IMR-90 (cell line): Measurements from ENCODE around the gene PRORP. TPM values are rescaled to one million over a fixed set of nuclear protein-coding genes. Genes with fewer than 3 reads are reported as not detected.

ENCODE experiments used
- ATAC-seq: fragments of 200-7000 bp; cut with Tn5 transposase; 2 replicates; pipeline ENCODE4 v1.9.1; 2020; ENCODE audit warnings: low read depth, mild to moderate bottlenecking, moderate library complexity
- BruUV-seq: library from RNA; stranded (reverse); fragments of 400-500 nt; replicated peaks from 2 replicates; lab custom pipeline; 2021; lab: Mats Ljungman, UMichigan
- CTCF ChIA-PET: fragments of 300-600 bp; formaldehyde crosslinking; extraction: SDS; loops from one replicate; lab custom pipeline; 2021; ENCODE audit warnings: antibody characterized with exemption; lab: Yijun Ruan, JAX
- POLR2A ChIA-PET: fragments of 300-600 bp; sonication (Branson Sonifier 250); formaldehyde crosslinking; loops from one replicate; lab custom pipeline; 2022; ENCODE audit warnings: antibody characterized with exemption; ENCODE audit not compliant: unreplicated experiment; lab: Charles Lee
- DNase-seq: peaks from one replicate; pipeline ENCODE4 v3.0.0; 2013
- H2AFZ ChIP-seq: replicated peaks from 2 replicates; pipeline ENCODE3; 2013; ENCODE audit warnings: low read length, mild to moderate bottlenecking; ENCODE audit not compliant: poor library complexity
- H2AK5ac ChIP-seq: 2 replicates; pipeline ENCODE4 v1.6.1; 2013; ENCODE audit warnings: low read depth, low read length, inconsistent platforms
- H2AK9ac ChIP-seq: replicated peaks from 2 replicates; pipeline ENCODE3; 2013; ENCODE audit warnings: mild to moderate bottlenecking, low read depth, low read length, moderate library complexity; ENCODE audit not compliant: poor library complexity
- H2BK120ac ChIP-seq: 2 replicates; pipeline ENCODE4 v1.6.1; 2013; ENCODE audit warnings: low read depth, low read length, inconsistent platforms
- H2BK15ac ChIP-seq: 3 replicates; pipeline ENCODE4 v1.6.1; 2013; ENCODE audit warnings: low read depth, low read length, inconsistent platforms
- H2BK20ac ChIP-seq: 2 replicates; pipeline ENCODE4 v1.6.1; 2013; ENCODE audit warnings: low read depth, mild to moderate bottlenecking, inconsistent platforms, low read length, moderate library complexity
- H2BK5ac ChIP-seq: 2 replicates; pipeline ENCODE4 v1.6.1; 2013; ENCODE audit warnings: mild to moderate bottlenecking, low read depth, low read length, inconsistent platforms; ENCODE audit not compliant: poor library complexity, severe bottlenecking
- H3K14ac ChIP-seq: replicated peaks from 2 replicates; pipeline ENCODE4 v1.6.1; 2013; ENCODE audit warnings: low read depth, low read length, inconsistent platforms
- H3K18ac ChIP-seq: 2 replicates; pipeline ENCODE4 v1.6.1; 2013; ENCODE audit warnings: low read depth, low read length, control low read depth
- H3K23ac ChIP-seq: 2 replicates; pipeline ENCODE4 v1.6.1; 2013; ENCODE audit warnings: low read depth, low read length, inconsistent platforms
- H3K27ac ChIP-seq: 2 replicates; pipeline ENCODE4 v1.5.1; 2013; ENCODE audit warnings: mild to moderate bottlenecking, control low read depth, low read length; ENCODE audit not compliant: insufficient read depth
- H3K27me3 ChIP-seq: 2 replicates; pipeline ENCODE4 v1.6.1; 2013; ENCODE audit warnings: low read length; ENCODE audit not compliant: control insufficient read depth, insufficient read depth
- H3K36me3 ChIP-seq: 2 replicates; pipeline ENCODE4 v1.6.1; 2013; ENCODE audit warnings: low read length, mixed read lengths; ENCODE audit not compliant: control insufficient read depth, insufficient read depth
- H3K4ac ChIP-seq: 2 replicates; pipeline ENCODE4 v1.6.1; 2013; ENCODE audit warnings: low read depth, low read length, inconsistent platforms
- H3K4me1 ChIP-seq: 2 replicates; pipeline ENCODE4 v1.6.1; 2013; ENCODE audit warnings: low read length, mixed read lengths; ENCODE audit not compliant: control insufficient read depth, insufficient read depth
- H3K4me2 ChIP-seq: 2 replicates; pipeline ENCODE4 v1.6.1; 2013; ENCODE audit warnings: low read depth, mild to moderate bottlenecking, control low read depth, low read length, moderate library complexity
- H3K4me3 ChIP-seq: 2 replicates; pipeline ENCODE4 v1.5.1; 2013; ENCODE audit warnings: low read depth, mild to moderate bottlenecking, control low read depth, low read length, moderate library complexity; ENCODE audit not compliant: insufficient read depth
- H3K56ac ChIP-seq: 2 replicates; pipeline ENCODE4 v1.6.1; 2013; ENCODE audit warnings: low read length, inconsistent platforms; ENCODE audit not compliant: insufficient read depth; ENCODE audit errors: extremely low read depth
- H3K79me1 ChIP-seq, 2 experiments: 2 replicates each; pipeline ENCODE4 v1.6.1; 2013; ENCODE audit warnings: low read length in 2 of 2, inconsistent platforms in 1 of 2, low read depth in 1 of 2
- H3K9ac ChIP-seq: 2 replicates; pipeline ENCODE4 v1.6.1; 2013; ENCODE audit warnings: low read depth, low read length, control low read depth
- H3K9me1 ChIP-seq: 2 replicates; pipeline ENCODE4 v1.6.1; 2013; ENCODE audit warnings: low read length, inconsistent platforms; ENCODE audit not compliant: insufficient read depth
- H3K9me3 ChIP-seq: 2 replicates; pipeline ENCODE4 v1.6.1; 2013; ENCODE audit warnings: low read length; ENCODE audit not compliant: control insufficient read depth, insufficient read depth
- H4K20me1 ChIP-seq: 2 replicates; pipeline ENCODE4 v1.6.1; 2013; ENCODE audit warnings: low read length, inconsistent platforms; ENCODE audit not compliant: insufficient read depth
- H4K5ac ChIP-seq: 2 replicates; pipeline ENCODE4 v1.6.1; 2013; ENCODE audit warnings: mild to moderate bottlenecking, low read depth, low read length, control low read depth
- H4K8ac ChIP-seq, 2 experiments: 2 replicates each; pipeline ENCODE4 v1.6.1; 2013; ENCODE audit warnings: low read depth in 2 of 2, low read length in 2 of 2, control low read depth in 1 of 2, inconsistent platforms in 1 of 2
- H4K91ac ChIP-seq: 2 replicates; pipeline ENCODE4 v1.6.1; 2013; ENCODE audit warnings: low read depth, low read length, inconsistent platforms; ENCODE audit not compliant: insufficient read depth
- BHLHE40 ChIP-seq: fragments of 150-350 bp; IDR thresholded peaks from 2 replicates; pipeline ENCODE4 v1.6.1; 2016; ENCODE audit warnings: mild to moderate bottlenecking, low read depth, low read length
- CEBPB ChIP-seq: IDR thresholded peaks from 2 replicates; pipeline ENCODE4 v1.6.1; 2012; ENCODE audit warnings: low read depth, low read length, improper control_type of control experiment
- CHD1 ChIP-seq: IDR thresholded peaks from 2 replicates; pipeline ENCODE4 v1.6.1; 2012; ENCODE audit warnings: low read depth, low read length, improper control_type of control experiment
- CTCF ChIP-seq: conservative IDR thresholded peaks from 2 replicates; pipeline ENCODE4 v1.5.1; 2012; ENCODE audit warnings: mild to moderate bottlenecking, low read depth, low read length, improper control_type of control experiment
- ELK1 ChIP-seq: fragments of 150-350 bp; IDR thresholded peaks from 2 replicates; pipeline ENCODE4 v1.6.1; 2016; ENCODE audit warnings: low read depth, mild to moderate bottlenecking, low read length, moderate library complexity, borderline replicate concordance
- FOS ChIP-seq: fragments of 150-350 bp; IDR thresholded peaks from 2 replicates; pipeline ENCODE4 v1.6.1; 2016; ENCODE audit warnings: low read depth, low read length
- MAFK ChIP-seq: IDR thresholded peaks from 2 replicates; pipeline ENCODE4 v1.6.1; 2012; ENCODE audit warnings: low read depth, low read length, improper control_type of control experiment
- NFE2L2 ChIP-seq: fragments of 150-350 bp; IDR thresholded peaks from 2 replicates; pipeline ENCODE4 v1.6.1; 2016; ENCODE audit warnings: low read depth, mild to moderate bottlenecking, low read length
- POLR2A ChIP-seq: IDR thresholded peaks from 2 replicates; pipeline ENCODE4 v1.6.1; 2012; ENCODE audit warnings: mild to moderate bottlenecking, low read depth, low read length
- RAD21 ChIP-seq: IDR thresholded peaks from 2 replicates; pipeline ENCODE4 v1.6.1; 2012; ENCODE audit warnings: low read length, improper control_type of control experiment
- RFX5 ChIP-seq: IDR thresholded peaks from 2 replicates; pipeline ENCODE4 v1.8.0; 2012; ENCODE audit warnings: low read depth, mild to moderate bottlenecking, low read length, moderate library complexity
- WGBS, 2 experiments: methylation state at CpG; one replicate each; pipeline versions ENCODE4 v1.1.5 to v1.1.7; 2013; ENCODE audit warnings: missing lambda C conversion rate in 2 of 2; ENCODE audit not compliant: insufficient read length in 1 of 2; ENCODE audit errors: extremely low coverage in 2 of 2; 5-methylcytosine and 5-hydroxymethylcytosine counted together
- dilution Hi-C: fragments of 300-500 bp; cut with HindIII; formaldehyde crosslinking; loops from one replicate; pipeline ENCODE4 v1.14.3; 2018; ENCODE audit warnings: low sequenced_read_pairs; ENCODE audit not compliant: unreplicated experiment
- in situ Hi-C: fragments of 300-500 bp; cut with MboI; formaldehyde crosslinking; loops from 3 replicates; pipeline ENCODE4 v1.14.3; 2019; ENCODE audit warnings: low sequenced_read_pairs, inconsistent platforms, mixed read lengths
- intact Hi-C: fragments of 100-400 bp; cut with micrococcal nuclease; formaldehyde crosslinking; loops from 2 replicates; pipeline ENCODE4 v1.10.0; 2022
- polyA plus RNA-seq, 3 experiments: library from polyadenylated mRNA; depleted of rRNA; stranded (reverse); fragments of >200 nt; gene quantifications; 2 replicates each; pipeline ENCODE4 v1.2.3, GENCODE V29; 2012; ENCODE audit warnings: low replicate concordance in 1 of 3
- total RNA-seq: library from RNA; depleted of rRNA; stranded (reverse); fragments of >200 nt; gene quantifications from 2 replicates; pipeline ENCODE4 v1.2.3, GENCODE V29; 2012

The PRORP gene
- total and polyA plus RNA-seq, 2 of the 4 experiments (the other 2 are of a cell fraction): 18.0 to 50.5 TPM

- H3K18ac ChIP-seq: no peak overlapping the region
- no peak overlapping the region for H2BK20ac ChIP-seq
- no peak overlapping the region for H2BK15ac ChIP-seq
- peaks cover 9% of the 10 kb centered on the region; the same call in 1 of the 2 replicates for H3K36me3 ChIP-seq
- H4K8ac ChIP-seq: no peak overlapping the region
- POLR2A ChIA-PET: no interaction called here
- H3K4ac ChIP-seq: no peak overlapping the region
- no peak overlapping the region for H3K4me3 ChIP-seq
- TF ChIP-seq MAFK: no peak
- TF ChIP-seq BHLHE40: no peak
- TF ChIP-seq CEBPB: no peak
- no peak for TF ChIP-seq POLR2A
- no peak for TF ChIP-seq RAD21
- no peak for TF ChIP-seq CTCF
- TF ChIP-seq FOS: no peak
- no peak for TF ChIP-seq CHD1
- no peak for TF ChIP-seq NFE2L2
- no peak for TF ChIP-seq RFX5
- no peak for TF ChIP-seq ELK1
- H3K14ac ChIP-seq: no peak overlapping the region
- H3K9me3 ChIP-seq: peaks cover 6% of the 10 kb centered on the region
- no peaks in the 10 kb centered on the region for H3K27me3 ChIP-seq
- CTCF ChIA-PET: interaction anchor here (0.8 to 1.2 kb wide), 2 partner anchors 9 to 80 kb away, joined by 4 read pairs; no protein-coding TSS in a partner anchor
- no peak overlapping the region for H2AK5ac ChIP-seq
- H3K27ac ChIP-seq: no peak overlapping the region
- no peaks in the 10 kb centered on the region for H4K20me1 ChIP-seq
- H4K5ac ChIP-seq: no peak overlapping the region
- H2BK5ac ChIP-seq: no peak overlapping the region
- no peak overlapping the region for H3K56ac ChIP-seq
- no peak overlapping the region for H2AK9ac ChIP-seq
- no peak overlapping the region for H3K23ac ChIP-seq
- no TSS peak for BruUV-seq
- DNase-seq (no peak), ATAC-seq (peak; percentile 14; the same call in 1 of the 2 replicates)
- H2BK120ac ChIP-seq: no peak overlapping the region
- dilution Hi-C loops (no loop called here), in situ Hi-C loops (loop anchor here (5.0 to 25.0 kb wide), 2 partner anchors 278 to 678 kb away; partner anchors contain the start of gene RALGAPA1), intact Hi-C loops (no loop called here)
- H3K4me1 ChIP-seq: no peaks in the 10 kb centered on the region
- no peak overlapping the region for H3K4me2 ChIP-seq
- no peak overlapping the region for H2AFZ ChIP-seq
- no peak overlapping the region for H4K91ac ChIP-seq
- WGBS, 2 experiments: no CpG with 5 or more reads among the region's 4 CpGs
- H3K9me1 ChIP-seq: no peaks in the 10 kb centered on the region
- peaks cover 18 to 42% of the 10 kb centered on the region in 2 experiments for H3K79me1 ChIP-seq
- H3K9ac ChIP-seq: no peak overlapping the region
Observed at GRCh38 chr14:35134329-35135123, 12.2 kb downstream of the PRORP start.
